ENCODE results near the gene RGL3.

DNA sequence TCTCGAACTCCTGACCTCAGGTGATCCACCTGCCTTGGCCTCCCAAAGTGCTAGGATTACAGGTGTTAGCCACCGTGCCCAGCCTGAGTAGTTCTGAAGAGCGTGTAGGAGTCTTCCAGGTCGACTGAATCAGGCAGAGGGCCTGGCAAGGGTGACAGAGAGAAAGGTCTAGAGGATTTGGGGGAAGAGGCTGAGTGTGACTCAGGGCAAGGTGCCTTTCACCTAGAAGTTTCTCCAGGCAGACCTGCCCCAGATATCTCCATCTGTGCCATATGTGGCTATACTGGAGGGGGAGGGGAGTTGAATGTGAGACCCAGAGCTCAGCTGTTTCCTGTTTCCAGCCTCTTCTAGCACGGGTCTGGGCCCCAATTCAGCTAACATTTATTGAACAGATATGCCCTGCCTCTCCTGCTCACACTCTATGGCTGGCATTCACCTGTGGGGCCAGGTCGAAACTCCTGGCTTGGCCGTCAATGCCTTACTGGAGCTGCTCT, 71.5 kb downstream of the RGL3 start:
- TF ChIP-seq, protein P1, sequence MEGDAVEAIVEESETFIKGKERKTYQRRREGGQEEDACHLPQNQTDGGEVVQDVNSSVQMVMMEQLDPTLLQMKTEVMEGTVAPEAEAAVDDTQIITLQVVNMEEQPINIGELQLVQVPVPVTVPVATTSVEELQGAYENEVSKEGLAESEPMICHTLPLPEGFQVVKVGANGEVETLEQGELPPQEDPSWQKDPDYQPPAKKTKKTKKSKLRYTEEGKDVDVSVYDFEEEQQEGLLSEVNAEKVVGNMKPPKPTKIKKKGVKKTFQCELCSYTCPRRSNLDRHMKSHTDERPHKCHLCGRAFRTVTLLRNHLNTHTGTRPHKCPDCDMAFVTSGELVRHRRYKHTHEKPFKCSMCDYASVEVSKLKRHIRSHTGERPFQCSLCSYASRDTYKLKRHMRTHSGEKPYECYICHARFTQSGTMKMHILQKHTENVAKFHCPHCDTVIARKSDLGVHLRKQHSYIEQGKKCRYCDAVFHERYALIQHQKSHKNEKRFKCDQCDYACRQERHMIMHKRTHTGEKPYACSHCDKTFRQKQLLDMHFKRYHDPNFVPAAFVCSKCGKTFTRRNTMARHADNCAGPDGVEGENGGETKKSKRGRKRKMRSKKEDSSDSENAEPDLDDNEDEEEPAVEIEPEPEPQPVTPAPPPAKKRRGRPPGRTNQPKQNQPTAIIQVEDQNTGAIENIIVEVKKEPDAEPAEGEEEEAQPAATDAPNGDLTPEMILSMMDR (IDR thresholded peaks at IDR 0.05), result no peak
- TF ChIP-seq EZH2 (IDR thresholded peaks at IDR 0.05) (no peak), EZH2phosphoT487 (IDR thresholded peaks at IDR 0.05) (no peak)
